Measurements from ENCODE around the gene SMIM3.

SMIM3 gene

DNA sequence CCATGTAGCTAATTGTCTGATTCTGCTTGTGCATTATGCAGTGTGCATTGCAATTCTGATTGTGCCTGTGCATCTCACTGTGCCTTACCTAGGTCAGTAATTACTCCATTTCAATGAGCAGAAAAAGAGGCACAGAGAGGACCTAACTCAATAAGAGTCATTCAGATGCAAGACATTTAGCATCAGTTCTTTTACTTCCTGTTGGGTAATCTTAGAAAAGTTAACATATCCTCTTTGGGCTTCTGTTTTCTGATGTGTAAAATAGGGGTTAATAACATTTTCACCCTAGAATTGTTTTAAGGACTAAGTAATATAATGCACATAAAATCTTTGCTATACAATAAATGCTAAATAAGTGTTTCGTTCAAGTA is 12.8 kb upstream of the SMIM3 start:
- TF ChIP-seq, protein P1, sequence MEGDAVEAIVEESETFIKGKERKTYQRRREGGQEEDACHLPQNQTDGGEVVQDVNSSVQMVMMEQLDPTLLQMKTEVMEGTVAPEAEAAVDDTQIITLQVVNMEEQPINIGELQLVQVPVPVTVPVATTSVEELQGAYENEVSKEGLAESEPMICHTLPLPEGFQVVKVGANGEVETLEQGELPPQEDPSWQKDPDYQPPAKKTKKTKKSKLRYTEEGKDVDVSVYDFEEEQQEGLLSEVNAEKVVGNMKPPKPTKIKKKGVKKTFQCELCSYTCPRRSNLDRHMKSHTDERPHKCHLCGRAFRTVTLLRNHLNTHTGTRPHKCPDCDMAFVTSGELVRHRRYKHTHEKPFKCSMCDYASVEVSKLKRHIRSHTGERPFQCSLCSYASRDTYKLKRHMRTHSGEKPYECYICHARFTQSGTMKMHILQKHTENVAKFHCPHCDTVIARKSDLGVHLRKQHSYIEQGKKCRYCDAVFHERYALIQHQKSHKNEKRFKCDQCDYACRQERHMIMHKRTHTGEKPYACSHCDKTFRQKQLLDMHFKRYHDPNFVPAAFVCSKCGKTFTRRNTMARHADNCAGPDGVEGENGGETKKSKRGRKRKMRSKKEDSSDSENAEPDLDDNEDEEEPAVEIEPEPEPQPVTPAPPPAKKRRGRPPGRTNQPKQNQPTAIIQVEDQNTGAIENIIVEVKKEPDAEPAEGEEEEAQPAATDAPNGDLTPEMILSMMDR (conservative IDR thresholded peaks at IDR 0.05; ENCODE audit: low read depth, low read length) = no peak
- H3K4me3 ChIP-seq (ENCODE audit: low read depth, low read length) = no peak overlapping the region
- DNase-seq (ENCODE audit: low read depth) = no peak

DNA sequence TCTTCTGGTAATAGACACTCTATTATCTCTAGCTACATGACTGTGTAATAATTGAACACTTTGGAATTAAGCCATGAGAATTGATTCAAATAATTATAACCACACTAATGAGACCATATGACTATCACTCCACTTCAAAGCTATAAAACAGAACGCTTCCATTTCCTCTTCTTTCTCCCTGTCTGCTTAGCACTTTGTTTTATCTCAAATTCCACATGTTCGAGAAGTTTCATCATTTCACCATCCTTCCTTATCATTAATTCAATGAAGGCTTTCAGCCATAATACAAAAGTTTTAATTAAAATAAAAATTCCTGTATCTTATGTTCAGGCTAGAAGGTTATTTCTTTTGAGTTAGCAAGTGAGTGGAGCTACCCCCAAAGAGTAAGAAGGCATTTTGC is 12.3 kb upstream of the SMIM3 start:
- TF ChIP-seq, protein P1 (conservative IDR thresholded peaks at IDR 0.05; ENCODE audit: low read depth, low read length) = no peak
- no peak for DNase-seq (ENCODE audit: low read depth)
- no peak overlapping the region for H3K4me3 ChIP-seq (ENCODE audit: low read depth, low read length)

DNA sequence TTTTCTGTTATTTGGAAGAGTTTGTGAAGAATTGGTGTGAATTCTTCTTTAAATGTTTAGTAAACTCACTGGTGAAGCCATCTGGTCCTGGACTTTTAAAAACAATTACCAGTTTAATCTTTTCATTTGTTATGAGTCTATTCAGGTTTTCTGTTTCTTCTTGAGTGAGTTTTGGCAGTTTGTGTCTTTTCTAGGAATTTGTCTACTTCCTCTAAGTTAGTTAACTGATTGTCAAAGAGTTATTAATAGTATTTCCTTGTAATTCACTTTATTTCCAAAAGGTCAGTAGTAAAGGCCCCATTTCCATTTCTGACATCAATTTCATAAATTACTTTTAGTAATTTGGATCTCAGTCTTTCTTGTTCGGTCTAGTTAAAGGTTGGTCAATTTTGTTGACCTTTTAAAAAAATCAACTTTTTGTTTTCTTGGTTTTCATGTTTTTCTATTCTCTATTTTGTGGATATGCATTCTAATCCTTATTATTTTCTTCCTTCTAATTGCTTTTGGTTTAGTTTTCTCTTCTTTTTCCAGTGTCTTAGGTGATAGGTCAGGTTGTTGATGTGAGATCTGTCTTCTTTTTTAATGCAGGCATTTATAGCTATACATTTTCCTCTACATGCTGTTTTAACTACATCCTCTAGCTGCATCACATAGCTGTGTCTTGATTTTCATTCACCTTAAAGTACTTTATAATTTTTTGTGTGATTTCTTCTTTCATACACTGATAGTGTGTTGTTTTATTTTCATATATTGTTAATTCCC is 7.3 kb upstream of the SMIM3 start:
- DNase-seq (ENCODE audit: low read depth) = no peak
- TF ChIP-seq, protein P1 (conservative IDR thresholded peaks at IDR 0.05; ENCODE audit: low read depth, low read length) = no peak

DNA sequence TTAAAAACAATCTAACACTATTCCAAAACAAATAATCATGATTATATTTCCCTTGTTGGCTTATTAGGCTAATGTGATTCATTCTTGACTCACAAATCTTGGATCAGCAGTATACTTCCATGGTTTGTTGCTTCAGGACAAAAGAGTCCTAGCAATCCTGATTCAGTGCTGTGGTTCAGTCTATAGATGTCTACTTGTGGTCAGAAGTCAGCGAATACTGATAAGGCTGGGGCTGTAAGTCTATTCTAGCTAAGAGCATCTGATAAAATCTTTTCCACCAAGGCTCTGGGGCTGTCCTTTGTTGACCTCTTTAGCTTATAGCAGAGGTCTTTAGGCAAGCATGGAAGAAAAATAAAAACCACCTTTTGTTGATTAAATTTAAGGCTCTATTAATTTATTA is 4.4 kb upstream of the SMIM3 start:
- H3K4me3 ChIP-seq (ENCODE audit: low read depth, low read length) = no peak overlapping the region
- TF ChIP-seq, protein P1 (conservative IDR thresholded peaks at IDR 0.05; ENCODE audit: low read depth, low read length) = no peak
- DNase-seq (ENCODE audit: low read depth) = peak; percentile 71

More for the DNA sequence above, 7.3 kb upstream of the SMIM3 start:
- H3K4me3 ChIP-seq (ENCODE audit: low read depth, low read length) = no peak overlapping the region

DNA sequence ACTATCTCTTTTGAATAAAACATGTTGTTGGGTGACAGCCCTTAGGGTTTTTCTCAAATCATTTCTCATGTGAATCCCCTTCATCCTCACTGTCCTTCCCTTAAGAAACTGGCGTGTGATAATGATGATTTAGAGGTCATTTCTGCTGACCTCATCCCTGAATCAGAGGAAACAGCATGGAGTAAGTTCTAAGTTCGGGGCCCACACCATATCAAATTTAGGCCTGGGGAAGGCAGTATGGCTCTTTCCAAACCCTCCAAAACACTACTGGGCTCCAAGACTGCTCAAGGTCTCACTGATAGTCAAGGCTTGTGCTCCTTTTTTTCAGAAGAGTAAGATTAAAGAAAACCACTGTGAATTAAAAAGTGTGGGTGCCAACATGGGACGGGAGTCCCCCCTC is 872 bp upstream of the SMIM3 start:
- TF ChIP-seq, protein P1 (conservative IDR thresholded peaks at IDR 0.05; ENCODE audit: low read depth, low read length) = no peak
- H3K4me3 ChIP-seq (ENCODE audit: low read depth, low read length) = peak overlapping the region; percentile 89
- no peak for DNase-seq (ENCODE audit: low read depth)

DNA sequence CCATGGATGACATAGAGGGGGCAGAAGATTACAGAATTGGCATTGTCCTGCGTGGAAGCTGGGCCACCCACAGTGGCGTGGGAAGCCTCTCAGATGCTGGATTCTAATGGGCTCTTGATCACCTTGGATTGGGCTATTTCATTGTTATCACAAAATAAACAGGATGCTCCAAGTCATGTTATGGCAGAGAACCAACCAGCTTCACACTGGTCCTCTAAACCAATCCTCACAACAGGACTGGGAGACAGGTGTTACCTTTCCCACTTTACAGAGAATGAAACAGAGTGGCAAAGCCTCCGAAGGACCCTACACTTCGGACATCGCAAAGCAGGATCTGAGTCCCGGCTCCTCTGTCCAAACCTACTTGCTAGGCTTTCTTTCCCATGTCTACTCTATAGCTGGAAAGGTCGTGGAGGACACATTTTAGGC is 455 bp upstream of the SMIM3 start:
- TF ChIP-seq, protein P1 (conservative IDR thresholded peaks at IDR 0.05; ENCODE audit: low read depth, low read length) = no peak
- peak overlapping the region; percentile 89 for H3K4me3 ChIP-seq (ENCODE audit: low read depth, low read length)
- peak; percentile 42 for DNase-seq (ENCODE audit: low read depth)
